Measurements from ENCODE around the gene HTR2A.

The HTR2A gene

GRCh38 chr13:46881621-46882020, 15.2 kb downstream of the HTR2A start:
- WGBS, result 18% methylated on average over 1 of the region's 2 CpGs
- H2AFZ ChIP-seq (ENCODE audit: low read depth, low read length), result no peak overlapping the region
- H3K9ac ChIP-seq (ENCODE audit: low read length), result no peak overlapping the region
- H3K27ac ChIP-seq (ENCODE audit: low read length, poor library complexity, severe bottlenecking), result no peak overlapping the region
- no peak overlapping the region for H3K4me2 ChIP-seq (ENCODE audit: low read length, poor library complexity, severe bottlenecking)
- H2BK15ac ChIP-seq (ENCODE audit: low read depth, poor library complexity, severe bottlenecking), result no peak overlapping the region
- H2BK12ac ChIP-seq (ENCODE audit: low read length in 2 of 2), result no peak overlapping the region
- peaks cover 0 to 8% of the 10 kb centered on the region in 2 experiments for H3K36me3 ChIP-seq (ENCODE audit: control insufficient read depth in 1 of 2, insufficient read depth in 2 of 2, low read depth in 1 of 2, low read length in 2 of 2)
- no peak overlapping the region for H2AK5ac ChIP-seq (ENCODE audit: low read length, severe bottlenecking)
- no peaks in the 10 kb centered on the region for H3K79me1 ChIP-seq (replicated peaks; ENCODE audit: low read length, poor library complexity, severe bottlenecking)
- DNase-seq, result no peak
- no peak overlapping the region for H3K23ac ChIP-seq (ENCODE audit: low read length in 2 of 2)
- H3K4me3 ChIP-seq (ENCODE audit: insufficient read depth in 1 of 2, low read depth in 1 of 2, low read length in 2 of 2), result no peak overlapping the region
- H2BK5ac ChIP-seq (ENCODE audit: low read depth, low read length, poor library complexity, severe bottlenecking), result no peak overlapping the region
- H3K9me3 ChIP-seq (ENCODE audit: control insufficient read depth, low read length), result no peaks in the 10 kb centered on the region
- no peak overlapping the region for H4K8ac ChIP-seq (ENCODE audit: low read length)
- no peaks in the 10 kb centered on the region for H3K4me1 ChIP-seq (ENCODE audit: control insufficient read depth, insufficient read depth, low read depth, low read length)
- peaks cover 0 to 19% of the 10 kb centered on the region in 2 experiments for H3K27me3 ChIP-seq (ENCODE audit: control insufficient read depth in 1 of 2, insufficient read depth in 1 of 2, low read length in 2 of 2)
- no peak overlapping the region for H3K4ac ChIP-seq (ENCODE audit: low read depth in 1 of 2, low read length in 2 of 2)
- H4K91ac ChIP-seq (ENCODE audit: low read length), result no peak overlapping the region
- H3K18ac ChIP-seq (ENCODE audit: low read depth in 1 of 2, low read length in 2 of 2), result no peak overlapping the region
- H3K14ac ChIP-seq (ENCODE audit: low read length in 2 of 2), result no peak overlapping the region
- H2BK120ac ChIP-seq (ENCODE audit: low read depth, low read length), result no peak overlapping the region

- 96% methylated on average over 5 of the region's 5 CpGs for WGBS
- H2BK120ac ChIP-seq (ENCODE audit: low read depth, low read length), result no peak overlapping the region
- no peak overlapping the region for H4K8ac ChIP-seq (ENCODE audit: low read length)
- H3K27ac ChIP-seq (ENCODE audit: low read length, poor library complexity, severe bottlenecking), result no peak overlapping the region
- H3K4me1 ChIP-seq (ENCODE audit: control insufficient read depth, insufficient read depth, low read depth, low read length), result no peaks in the 10 kb centered on the region
- no peak for DNase-seq
- no peak overlapping the region for H3K14ac ChIP-seq (ENCODE audit: low read length in 2 of 2)
- peaks cover 0 to 4% of the 10 kb centered on the region in 2 experiments for H3K36me3 ChIP-seq (ENCODE audit: control insufficient read depth in 1 of 2, insufficient read depth in 2 of 2, low read depth in 1 of 2, low read length in 2 of 2)
- peaks cover 0 to 11% of the 10 kb centered on the region in 2 experiments for H3K27me3 ChIP-seq (ENCODE audit: control insufficient read depth in 1 of 2, insufficient read depth in 1 of 2, low read length in 2 of 2)
- no peak overlapping the region for H4K91ac ChIP-seq (ENCODE audit: low read length)
- H3K4ac ChIP-seq (ENCODE audit: low read depth in 1 of 2, low read length in 2 of 2), result no peak overlapping the region
- no peak overlapping the region for H3K18ac ChIP-seq (ENCODE audit: low read depth in 1 of 2, low read length in 2 of 2)
- H3K4me3 ChIP-seq (ENCODE audit: insufficient read depth in 1 of 2, low read depth in 1 of 2, low read length in 2 of 2), result peak overlapping the region in 1 of 2 experiments; percentile 27
- no peak overlapping the region for H2AFZ ChIP-seq (ENCODE audit: low read depth, low read length)
- peak overlapping the region; percentile 58 for H3K9ac ChIP-seq (ENCODE audit: low read length)
- H2BK5ac ChIP-seq (ENCODE audit: low read depth, low read length, poor library complexity, severe bottlenecking), result no peak overlapping the region
- no peak overlapping the region for H3K23ac ChIP-seq (ENCODE audit: low read length in 2 of 2)
- no peak overlapping the region for H2AK5ac ChIP-seq (ENCODE audit: low read length, severe bottlenecking)
- no peaks in the 10 kb centered on the region for H3K9me3 ChIP-seq (ENCODE audit: control insufficient read depth, low read length)
- H2BK12ac ChIP-seq (ENCODE audit: low read length in 2 of 2), result no peak overlapping the region
- H3K4me2 ChIP-seq (ENCODE audit: low read length, poor library complexity, severe bottlenecking), result no peak overlapping the region
- H2BK15ac ChIP-seq (ENCODE audit: low read depth, poor library complexity, severe bottlenecking), result no peak overlapping the region
- H3K79me1 ChIP-seq (replicated peaks; ENCODE audit: low read length, poor library complexity, severe bottlenecking), result no peaks in the 10 kb centered on the region
Observed at GRCh38 chr13:46874006-46874405, 22.8 kb downstream of the HTR2A start.

GRCh38 chr13:46871557-46871956, 25.3 kb downstream of the HTR2A start:
- Histone ChIP-seq H3K4me2 (ENCODE audit: low read length, poor library complexity, severe bottlenecking) (no peak overlapping the region), H3K18ac (ENCODE audit: low read depth in 1 of 2, low read length in 2 of 2) (no peak overlapping the region), H3K27ac (ENCODE audit: low read length, poor library complexity, severe bottlenecking) (no peak overlapping the region), H2BK120ac (ENCODE audit: low read depth, low read length) (no peak overlapping the region), H3K4me1 (ENCODE audit: control insufficient read depth, insufficient read depth, low read depth, low read length) (no peaks in the 10 kb centered on the region), H3K4me3 (ENCODE audit: insufficient read depth in 1 of 2, low read depth in 1 of 2, low read length in 2 of 2) (no peak overlapping the region), H3K4ac (ENCODE audit: low read depth in 1 of 2, low read length in 2 of 2) (no peak overlapping the region), H3K27me3 (ENCODE audit: control insufficient read depth in 1 of 2, insufficient read depth in 1 of 2, low read length in 2 of 2) (no peaks in the 10 kb centered on the region), H4K8ac (ENCODE audit: low read length) (no peak overlapping the region), H3K36me3 (ENCODE audit: control insufficient read depth in 1 of 2, insufficient read depth in 2 of 2, low read depth in 1 of 2, low read length in 2 of 2) (no peaks in the 10 kb centered on the region), H2AFZ (ENCODE audit: low read depth, low read length) (no peak overlapping the region), H3K9me3 (ENCODE audit: control insufficient read depth, low read length) (no peaks in the 10 kb centered on the region), H2AK5ac (ENCODE audit: low read length, severe bottlenecking) (no peak overlapping the region), H4K91ac (ENCODE audit: low read length) (no peak overlapping the region), H3K9ac (ENCODE audit: low read length) (no peak overlapping the region), H2BK15ac (ENCODE audit: low read depth, poor library complexity, severe bottlenecking) (no peak overlapping the region), H3K23ac (ENCODE audit: low read length in 2 of 2) (no peak overlapping the region), H2BK12ac (ENCODE audit: low read length in 2 of 2) (no peak overlapping the region), H3K14ac (ENCODE audit: low read length in 2 of 2) (no peak overlapping the region), H2BK5ac (ENCODE audit: low read depth, low read length, poor library complexity, severe bottlenecking) (no peak overlapping the region), H3K79me1 (replicated peaks; ENCODE audit: low read length, poor library complexity, severe bottlenecking) (no peaks in the 10 kb centered on the region)
- 74% methylated on average over 2 of the region's 2 CpGs for WGBS
- no peak for DNase-seq

GRCh38 chr13:46868091-46868490, 28.8 kb downstream of the HTR2A start:
- Histone ChIP-seq H2BK12ac (ENCODE audit: low read length in 2 of 2) (no peak overlapping the region), H3K18ac (ENCODE audit: low read depth in 1 of 2, low read length in 2 of 2) (no peak overlapping the region), H4K8ac (ENCODE audit: low read length) (no peak overlapping the region), H2BK15ac (ENCODE audit: low read depth, poor library complexity, severe bottlenecking) (no peak overlapping the region), H3K4me1 (ENCODE audit: control insufficient read depth, insufficient read depth, low read depth, low read length) (no peaks in the 10 kb centered on the region), H2BK120ac (ENCODE audit: low read depth, low read length) (no peak overlapping the region), H3K9me3 (ENCODE audit: control insufficient read depth, low read length) (no peaks in the 10 kb centered on the region), H3K27me3 (ENCODE audit: control insufficient read depth in 1 of 2, insufficient read depth in 1 of 2, low read length in 2 of 2) (no peaks in the 10 kb centered on the region), H4K91ac (ENCODE audit: low read length) (no peak overlapping the region), H3K27ac (ENCODE audit: low read length, poor library complexity, severe bottlenecking) (no peak overlapping the region), H2AFZ (ENCODE audit: low read depth, low read length) (no peak overlapping the region), H3K9ac (ENCODE audit: low read length) (no peak overlapping the region), H3K36me3 (ENCODE audit: control insufficient read depth in 1 of 2, insufficient read depth in 2 of 2, low read depth in 1 of 2, low read length in 2 of 2) (no peaks in the 10 kb centered on the region), H3K23ac (ENCODE audit: low read length in 2 of 2) (no peak overlapping the region), H2BK5ac (ENCODE audit: low read depth, low read length, poor library complexity, severe bottlenecking) (no peak overlapping the region), H3K14ac (ENCODE audit: low read length in 2 of 2) (no peak overlapping the region), H3K4me3 (ENCODE audit: insufficient read depth in 1 of 2, low read depth in 1 of 2, low read length in 2 of 2) (no peak overlapping the region), H3K4ac (ENCODE audit: low read depth in 1 of 2, low read length in 2 of 2) (no peak overlapping the region), H2AK5ac (ENCODE audit: low read length, severe bottlenecking) (no peak overlapping the region), H3K4me2 (ENCODE audit: low read length, poor library complexity, severe bottlenecking) (no peak overlapping the region), H3K79me1 (replicated peaks; ENCODE audit: low read length, poor library complexity, severe bottlenecking) (no peaks in the 10 kb centered on the region)
- DNase-seq, result no peak
- 86% methylated on average over 1 of the region's 2 CpGs for WGBS
